ENCODE measurements around the gene NPFFR1.

NPFFR1 gene

GRCh38 chr10:70297224-70297623, 13.4 kb upstream of the NPFFR1 start:
- H3K27me3 ChIP-seq (ENCODE audit: insufficient read depth, insufficient read length) = no peaks in the 10 kb centered on the region
- H3K4me1 ChIP-seq (ENCODE audit: insufficient read depth, insufficient read length) = no peaks in the 10 kb centered on the region
- H3K4me3 ChIP-seq (ENCODE audit: insufficient read length, low read depth) = no peak overlapping the region
- H3K9me3 ChIP-seq (ENCODE audit: insufficient read depth, low read length) = no peaks in the 10 kb centered on the region
- no peaks in the 10 kb centered on the region for H3K36me3 ChIP-seq (ENCODE audit: insufficient read depth, insufficient read length, low read length)
- TF ChIP-seq SUZ12 (IDR thresholded peaks at IDR 0.05; ENCODE audit: extremely low read depth, insufficient read depth, insufficient read length) = no peak
- no peak for TF ChIP-seq ZNF274 (IDR thresholded peaks at IDR 0.05; ENCODE audit: low read depth, low read length)
- no peak for TF ChIP-seq YY1 (IDR thresholded peaks at IDR 0.05; ENCODE audit: insufficient read depth, insufficient read length)
- DNase-seq (ENCODE audit: low read depth, low spot score) = no peak
- H3K9ac ChIP-seq (ENCODE audit: insufficient read length, low read depth) = no peak overlapping the region

GRCh38 chr10:70296406-70296899, 12.6 kb upstream of the NPFFR1 start:
- TF ChIP-seq SUZ12 (IDR thresholded peaks at IDR 0.05; ENCODE audit: extremely low read depth, insufficient read depth, insufficient read length) = no peak
- TF ChIP-seq ZNF274 (IDR thresholded peaks at IDR 0.05; ENCODE audit: low read depth, low read length) = no peak
- no peak for TF ChIP-seq YY1 (IDR thresholded peaks at IDR 0.05; ENCODE audit: insufficient read depth, insufficient read length)
- Histone ChIP-seq H3K27me3 (ENCODE audit: insufficient read depth, insufficient read length) (no peaks in the 10 kb centered on the region), H3K9me3 (ENCODE audit: insufficient read depth, low read length) (no peaks in the 10 kb centered on the region), H3K4me1 (ENCODE audit: insufficient read depth, insufficient read length) (no peaks in the 10 kb centered on the region), H3K9ac (ENCODE audit: insufficient read length, low read depth) (no peak overlapping the region), H3K36me3 (ENCODE audit: insufficient read depth, insufficient read length, low read length) (no peaks in the 10 kb centered on the region), H3K4me3 (ENCODE audit: insufficient read length, low read depth) (no peak overlapping the region)
- DNase-seq (ENCODE audit: low read depth, low spot score) = no peak

- no peak overlapping the region for H3K9ac ChIP-seq (ENCODE audit: insufficient read length, low read depth)
Measured at GRCh38 chr10:70295926-70296325, 12.1 kb upstream of the NPFFR1 start.

GRCh38 chr10:70295321-70295720, 11.5 kb upstream of the NPFFR1 start:
- no peak for DNase-seq (ENCODE audit: low read depth, low spot score)
- Histone ChIP-seq H3K4me3 (ENCODE audit: insufficient read length, low read depth) (no peak overlapping the region), H3K9me3 (ENCODE audit: insufficient read depth, low read length) (no peaks in the 10 kb centered on the region), H3K36me3 (ENCODE audit: insufficient read depth, insufficient read length, low read length) (no peaks in the 10 kb centered on the region), H3K27me3 (ENCODE audit: insufficient read depth, insufficient read length) (no peaks in the 10 kb centered on the region), H3K9ac (ENCODE audit: insufficient read length, low read depth) (no peak overlapping the region), H3K4me1 (ENCODE audit: insufficient read depth, insufficient read length) (no peaks in the 10 kb centered on the region)
- TF ChIP-seq SUZ12 (IDR thresholded peaks at IDR 0.05; ENCODE audit: extremely low read depth, insufficient read depth, insufficient read length) (no peak), ZNF274 (IDR thresholded peaks at IDR 0.05; ENCODE audit: low read depth, low read length) (no peak), YY1 (IDR thresholded peaks at IDR 0.05; ENCODE audit: insufficient read depth, insufficient read length) (no peak)

More at GRCh38 chr10:70295926-70296325, 12.1 kb upstream of the NPFFR1 start:
- Histone ChIP-seq H3K4me3 (ENCODE audit: insufficient read length, low read depth) (no peak overlapping the region), H3K4me1 (ENCODE audit: insufficient read depth, insufficient read length) (no peaks in the 10 kb centered on the region), H3K36me3 (ENCODE audit: insufficient read depth, insufficient read length, low read length) (no peaks in the 10 kb centered on the region), H3K9me3 (ENCODE audit: insufficient read depth, low read length) (no peaks in the 10 kb centered on the region), H3K27me3 (ENCODE audit: insufficient read depth, insufficient read length) (no peaks in the 10 kb centered on the region)
- DNase-seq (ENCODE audit: low read depth, low spot score) = no peak
- TF ChIP-seq ZNF274 (IDR thresholded peaks at IDR 0.05; ENCODE audit: low read depth, low read length) = no peak
- no peak for TF ChIP-seq YY1 (IDR thresholded peaks at IDR 0.05; ENCODE audit: insufficient read depth, insufficient read length)
- TF ChIP-seq SUZ12 (IDR thresholded peaks at IDR 0.05; ENCODE audit: extremely low read depth, insufficient read depth, insufficient read length) = no peak

GRCh38 chr10:70293169-70293843, 9.5 kb upstream of the NPFFR1 start:
- H3K9me3 ChIP-seq (ENCODE audit: insufficient read depth, low read length) = no peaks in the 10 kb centered on the region
- no peak overlapping the region for H3K4me3 ChIP-seq (ENCODE audit: insufficient read length, low read depth)
- no peaks in the 10 kb centered on the region for H3K27me3 ChIP-seq (ENCODE audit: insufficient read depth, insufficient read length)
- no peaks in the 10 kb centered on the region for H3K36me3 ChIP-seq (ENCODE audit: insufficient read depth, insufficient read length, low read length)
- no peak for DNase-seq (ENCODE audit: low read depth, low spot score)
- H3K4me1 ChIP-seq (ENCODE audit: insufficient read depth, insufficient read length) = no peaks in the 10 kb centered on the region
- no peak for TF ChIP-seq ZNF274 (IDR thresholded peaks at IDR 0.05; ENCODE audit: low read depth, low read length)
- TF ChIP-seq SUZ12 (IDR thresholded peaks at IDR 0.05; ENCODE audit: extremely low read depth, insufficient read depth, insufficient read length) = no peak
- no peak for TF ChIP-seq YY1 (IDR thresholded peaks at IDR 0.05; ENCODE audit: insufficient read depth, insufficient read length)
- H3K9ac ChIP-seq (ENCODE audit: insufficient read length, low read depth) = no peak overlapping the region

GRCh38 chr10:70292004-70292403, 8.2 kb upstream of the NPFFR1 start:
- Histone ChIP-seq H3K4me1 (ENCODE audit: insufficient read depth, insufficient read length) (no peaks in the 10 kb centered on the region), H3K36me3 (ENCODE audit: insufficient read depth, insufficient read length, low read length) (no peaks in the 10 kb centered on the region), H3K9ac (ENCODE audit: insufficient read length, low read depth) (no peak overlapping the region), H3K4me3 (ENCODE audit: insufficient read length, low read depth) (no peak overlapping the region), H3K9me3 (ENCODE audit: insufficient read depth, low read length) (no peaks in the 10 kb centered on the region), H3K27me3 (ENCODE audit: insufficient read depth, insufficient read length) (no peaks in the 10 kb centered on the region)
- no peak for DNase-seq (ENCODE audit: low read depth, low spot score)
- TF ChIP-seq YY1 (IDR thresholded peaks at IDR 0.05; ENCODE audit: insufficient read depth, insufficient read length) = no peak
- TF ChIP-seq ZNF274 (IDR thresholded peaks at IDR 0.05; ENCODE audit: low read depth, low read length) = no peak
- no peak for TF ChIP-seq SUZ12 (IDR thresholded peaks at IDR 0.05; ENCODE audit: extremely low read depth, insufficient read depth, insufficient read length)

- no peak for TF ChIP-seq ZNF274 (IDR thresholded peaks at IDR 0.05; ENCODE audit: low read depth, low read length)
- TF ChIP-seq YY1 (IDR thresholded peaks at IDR 0.05; ENCODE audit: insufficient read depth, insufficient read length) = no peak
- TF ChIP-seq SUZ12 (IDR thresholded peaks at IDR 0.05; ENCODE audit: extremely low read depth, insufficient read depth, insufficient read length) = no peak
- Histone ChIP-seq H3K9ac (ENCODE audit: insufficient read length, low read depth) (no peak overlapping the region), H3K4me1 (ENCODE audit: insufficient read depth, insufficient read length) (no peaks in the 10 kb centered on the region), H3K4me3 (ENCODE audit: insufficient read length, low read depth) (no peak overlapping the region), H3K27me3 (ENCODE audit: insufficient read depth, insufficient read length) (peaks cover 11% of the 10 kb centered on the region), H3K9me3 (ENCODE audit: insufficient read depth, low read length) (no peaks in the 10 kb centered on the region), H3K36me3 (ENCODE audit: insufficient read depth, insufficient read length, low read length) (no peaks in the 10 kb centered on the region)
- DNase-seq (ENCODE audit: low read depth, low spot score) = no peak
Measured at GRCh38 chr10:70289739-70290138, 5.9 kb upstream of the NPFFR1 start.
